ENCODE results near the gene CKM. TPM values are rescaled to one million over a fixed set of nuclear protein-coding genes. Genes with fewer than 3 reads are reported as not detected.

The CKM gene
- total RNA-seq, 1 donor from 2014 or later: not detected

GRCh38 chr19:45263013-45263412, 59.7 kb downstream of the CKM start:
- Mint-ChIP-seq H3K36me3 (ENCODE audit: low read depth) (no peaks in the 10 kb centered on the region), H3K4me1 (ENCODE audit: low read depth) (no peaks in the 10 kb centered on the region), H3K27ac (no peak overlapping the region), H3K9me3 (no peaks in the 10 kb centered on the region), H3K4me3 (no peak overlapping the region), H3K27me3 (ENCODE audit: insufficient read depth) (no peaks in the 10 kb centered on the region)
- no peak for DNase-seq (ENCODE audit: low spot score)
- intact Hi-C loops (cut with micrococcal nuclease): no loop called here

- intact Hi-C loops (cut with micrococcal nuclease): no loop called here
- no peaks in the 10 kb centered on the region for H3K36me3 Mint-ChIP-seq (ENCODE audit: low read depth)
- H3K4me1 Mint-ChIP-seq (ENCODE audit: low read depth): no peaks in the 10 kb centered on the region
- no peaks in the 10 kb centered on the region for H3K9me3 Mint-ChIP-seq
- H3K27ac Mint-ChIP-seq: no peak overlapping the region
- no peak for DNase-seq (ENCODE audit: low spot score)
- no peaks in the 10 kb centered on the region for H3K27me3 Mint-ChIP-seq (ENCODE audit: insufficient read depth)
- no peak overlapping the region for H3K4me3 Mint-ChIP-seq
Measured at GRCh38 chr19:45262570-45262969, 60.1 kb downstream of the CKM start.

GRCh38 chr19:45258862-45259261, 63.8 kb downstream of the CKM start:
- Mint-ChIP-seq H3K4me3 (no peak overlapping the region), H3K27ac (no peak overlapping the region), H3K9me3 (no peaks in the 10 kb centered on the region), H3K4me1 (ENCODE audit: low read depth) (no peaks in the 10 kb centered on the region), H3K27me3 (ENCODE audit: insufficient read depth) (no peaks in the 10 kb centered on the region), H3K36me3 (ENCODE audit: low read depth) (no peaks in the 10 kb centered on the region)
- intact Hi-C loops (cut with micrococcal nuclease): no loop called here
- DNase-seq (ENCODE audit: low spot score): no peak

GRCh38 chr19:45256836-45257235, 65.8 kb downstream of the CKM start:
- H3K27me3 Mint-ChIP-seq (ENCODE audit: insufficient read depth): no peaks in the 10 kb centered on the region
- no peak for DNase-seq (ENCODE audit: low spot score)
- H3K36me3 Mint-ChIP-seq (ENCODE audit: low read depth): no peaks in the 10 kb centered on the region
- H3K9me3 Mint-ChIP-seq: no peaks in the 10 kb centered on the region
- H3K4me3 Mint-ChIP-seq: no peak overlapping the region
- intact Hi-C loops (cut with micrococcal nuclease): no loop called here
- no peak overlapping the region for H3K27ac Mint-ChIP-seq
- H3K4me1 Mint-ChIP-seq (ENCODE audit: low read depth): peaks cover 13% of the 10 kb centered on the region

Other genes with a start within 250 kb of the CKM start
- gene ZNF296, start 246.4 kb downstream of the CKM start, total RNA-seq: 4.3 and 4.7 TPM in 2 replicates
- 46.8 and 53.6 TPM in 2 replicates for gene GEMIN7, start 243.6 kb downstream of the CKM start, total RNA-seq
- gene PPP1R37, start 229.7 kb downstream of the CKM start, total RNA-seq: 20.4 and 20.5 TPM in 2 replicates
- gene NKPD1, start 161.9 kb downstream of the CKM start, total RNA-seq: 0.16 and 0.20 TPM in 2 replicates
- 18.4 and 22.8 TPM in 2 replicates for gene TRAPPC6A, start 144.6 kb downstream of the CKM start, total RNA-seq
- gene BLOC1S3, start 144.1 kb downstream of the CKM start, total RNA-seq: 10.4 and 10.5 TPM in 2 replicates
- not detected in 2 replicates for gene EXOC3L2, start 77.5 kb downstream of the CKM start, total RNA-seq
- gene MARK4, start 71.6 kb downstream of the CKM start, total RNA-seq: 27.1 and 27.2 TPM in 2 replicates
- not detected in 2 replicates for gene KLC3, start 17.9 kb upstream of the CKM start, total RNA-seq
- gene ERCC2, start 47.7 kb upstream of the CKM start, total RNA-seq: 30.5 and 32.8 TPM in 2 replicates
- gene PPP1R13L, start 82.2 kb upstream of the CKM start, total RNA-seq: 8.5 and 8.9 TPM in 2 replicates
- gene POLR1G, start 83.8 kb upstream of the CKM start, total RNA-seq: 25.3 and 27.2 TPM in 2 replicates
- gene ERCC1, start 101.0 kb upstream of the CKM start, total RNA-seq: 143 and 152 TPM in 2 replicates
- gene FOSB, start 145.1 kb upstream of the CKM start, total RNA-seq: 16.8 and 17.2 TPM in 2 replicates
- 3.0 and 4.1 TPM in 2 replicates for gene RTN2, start 174.2 kb upstream of the CKM start, total RNA-seq
- gene PPM1N, start 175.6 kb upstream of the CKM start, total RNA-seq: 1.0 and 1.3 TPM in 2 replicates
- 234 and 235 TPM in 2 replicates for gene VASP, start 184.6 kb upstream of the CKM start, total RNA-seq